K562 (cell line): ENCODE results near the gene RABL6. TPM values are rescaled to one million over a fixed set of nuclear protein-coding genes. Genes with fewer than 3 reads are reported as not detected.
A peak's percentile ranks its signal among the peaks of the same experiment; 100 is the strongest.

Experiments
- CEBPB ChIP-seq: fragments of 450-650 bp; IDR thresholded peaks from 2 replicates; pipeline ENCODE4 v1.6.1; 2016; ENCODE audit warnings: missing genetic modification characterization, missing compliant biosample characterization
- EGR1 ChIP-seq: fragments of 450-650 bp; conservative IDR thresholded peaks from 2 replicates; pipeline ENCODE4 v1.6.1; 2017; ENCODE audit warnings: mild to moderate bottlenecking
- ELF4 ChIP-seq: fragments of 450-650 bp; formaldehyde crosslinking; IDR thresholded peaks from 2 replicates; pipeline ENCODE4 v1.4.0; 2022; ENCODE audit warnings: missing genetic modification characterization
- FOXM1 ChIP-seq, 2 experiments: fragments of 450-650 bp in 1 of 2; sonication (generic) in 1 of 2; formaldehyde crosslinking in 1 of 2; IDR thresholded peaks; 2 replicates each; pipeline versions ENCODE4 v1.6.1 to v1.9.0; 2017 to 2022; ENCODE audit warnings: low read depth in 2 of 2, mild to moderate bottlenecking in 2 of 2, missing genetic modification reagents in 1 of 2, moderate library complexity in 1 of 2
- POLR2AphosphoS5 ChIP-seq: IDR thresholded peaks from 2 replicates; pipeline ENCODE4 v1.6.1; 2011; ENCODE audit warnings: mild to moderate bottlenecking, low read depth, low read length, moderate library complexity; ENCODE audit not compliant: control insufficient read depth, insufficient read depth
- SNRNP70 ChIP-seq: fragments of 200-400 bp; formaldehyde crosslinking; optimal IDR thresholded peaks from 2 replicates; pipeline ENCODE3; 2017; ENCODE audit warnings: low read depth, low read length
- TAL1 ChIP-seq: fragments of 450-650 bp; IDR thresholded peaks from 2 replicates; pipeline ENCODE4 v1.6.1; 2016; ENCODE audit warnings: mild to moderate bottlenecking
- ZNF695 ChIP-seq: fragments of 450-650 bp; formaldehyde crosslinking; IDR thresholded peaks from 2 replicates; pipeline ENCODE4 v1.4.0; 2020; ENCODE audit warnings: mild to moderate bottlenecking, moderate library complexity
- polyA plus RNA-seq, 8 experiments: library from polyadenylated mRNA; depleted of rRNA in 4 of 8; stranded (reverse) in 5 of 8; unstranded in 3 of 8; fragments of >200 nt; fragmentation: Nextera tagmentation in 2 of 8; fragmentation: Illumina TruSeq in 1 of 8; extraction: Ambion mirVana in 2 of 8; extraction: Trizol in 1 of 8; gene quantifications; 2 replicates each; pipeline versions ENCODE4 v1.2.1 to v1.2.3, GENCODE V29; 2011 to 2014; ENCODE audit warnings: inconsistent platforms in 1 of 8, missing spikeins in 1 of 8
- total RNA-seq, 7 experiments: library from RNA; depleted of rRNA in 6 of 7; stranded (reverse); fragments of >200 nt in 6 of 7; fragmentation: Illumina TruSeq in 2 of 7; extraction: Trizol in 2 of 7; gene quantifications; 2 replicates each; pipeline versions ENCODE4 v1.2.1 to v1.2.3, GENCODE V29; 2011 to 2021; ENCODE audit warnings: low replicate concordance in 1 of 7
- TF ChIP-seq, protein P1 (sequence below): fragments of 450-650 bp; IDR thresholded peaks from 2 replicates; pipeline ENCODE4 v1.6.1; 2016; ENCODE audit warnings: mild to moderate bottlenecking, moderate library complexity
- TF ChIP-seq, protein P2 (sequence below): sonication (generic); formaldehyde crosslinking; IDR thresholded peaks from 2 replicates; pipeline ENCODE4 v1.8.1; 2023; ENCODE audit warnings: missing genetic modification reagents, mild to moderate bottlenecking, borderline replicate concordance

RABL6 gene
- total and polyA plus RNA-seq, 9 of the 15 experiments (the other 6 are each of a cell fraction or from before 2014, with no cell fraction given) = 5.6 to 181 (median 84.5) TPM

DNA sequence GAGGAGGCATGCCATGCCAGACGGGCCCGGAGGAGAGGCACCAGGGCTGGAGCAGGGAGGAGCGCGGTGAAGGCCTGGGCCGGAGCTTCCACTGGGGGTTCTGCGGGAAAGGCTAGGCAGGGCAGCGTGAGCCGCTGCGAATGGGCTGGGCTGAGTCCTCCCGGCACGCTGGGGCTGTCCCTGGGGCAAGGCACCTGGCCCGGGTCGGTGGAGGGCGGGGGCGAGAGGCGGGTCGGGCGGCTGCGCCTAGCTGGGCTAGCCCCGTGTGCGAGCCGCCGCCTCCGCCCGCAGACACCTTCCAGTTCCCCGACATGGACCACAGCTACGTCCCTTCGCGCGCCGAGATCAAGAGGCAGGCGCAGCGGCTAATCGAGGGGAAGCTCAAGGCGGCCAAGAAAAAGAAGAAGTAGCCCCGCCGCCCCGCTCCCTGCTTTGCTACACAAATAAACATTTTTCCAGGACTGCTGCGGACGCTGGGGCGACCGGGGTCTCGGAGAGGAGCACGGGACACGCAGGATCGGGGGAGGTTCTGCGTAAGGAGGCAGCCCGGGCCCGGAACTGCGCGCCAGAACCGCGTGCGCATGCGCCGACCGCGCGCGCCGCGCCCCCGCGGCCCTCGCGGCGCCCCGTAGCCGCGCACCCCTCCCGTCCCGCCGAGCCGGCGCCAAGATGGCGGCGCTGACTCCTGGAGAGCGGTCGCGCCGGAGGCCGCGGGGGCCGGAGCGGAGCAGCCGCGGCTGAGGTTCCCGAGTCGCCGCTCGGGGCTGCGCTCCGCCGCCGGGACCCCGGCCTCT, at the start of gene RABL6 (continued):
- TF ChIP-seq, protein P1, sequence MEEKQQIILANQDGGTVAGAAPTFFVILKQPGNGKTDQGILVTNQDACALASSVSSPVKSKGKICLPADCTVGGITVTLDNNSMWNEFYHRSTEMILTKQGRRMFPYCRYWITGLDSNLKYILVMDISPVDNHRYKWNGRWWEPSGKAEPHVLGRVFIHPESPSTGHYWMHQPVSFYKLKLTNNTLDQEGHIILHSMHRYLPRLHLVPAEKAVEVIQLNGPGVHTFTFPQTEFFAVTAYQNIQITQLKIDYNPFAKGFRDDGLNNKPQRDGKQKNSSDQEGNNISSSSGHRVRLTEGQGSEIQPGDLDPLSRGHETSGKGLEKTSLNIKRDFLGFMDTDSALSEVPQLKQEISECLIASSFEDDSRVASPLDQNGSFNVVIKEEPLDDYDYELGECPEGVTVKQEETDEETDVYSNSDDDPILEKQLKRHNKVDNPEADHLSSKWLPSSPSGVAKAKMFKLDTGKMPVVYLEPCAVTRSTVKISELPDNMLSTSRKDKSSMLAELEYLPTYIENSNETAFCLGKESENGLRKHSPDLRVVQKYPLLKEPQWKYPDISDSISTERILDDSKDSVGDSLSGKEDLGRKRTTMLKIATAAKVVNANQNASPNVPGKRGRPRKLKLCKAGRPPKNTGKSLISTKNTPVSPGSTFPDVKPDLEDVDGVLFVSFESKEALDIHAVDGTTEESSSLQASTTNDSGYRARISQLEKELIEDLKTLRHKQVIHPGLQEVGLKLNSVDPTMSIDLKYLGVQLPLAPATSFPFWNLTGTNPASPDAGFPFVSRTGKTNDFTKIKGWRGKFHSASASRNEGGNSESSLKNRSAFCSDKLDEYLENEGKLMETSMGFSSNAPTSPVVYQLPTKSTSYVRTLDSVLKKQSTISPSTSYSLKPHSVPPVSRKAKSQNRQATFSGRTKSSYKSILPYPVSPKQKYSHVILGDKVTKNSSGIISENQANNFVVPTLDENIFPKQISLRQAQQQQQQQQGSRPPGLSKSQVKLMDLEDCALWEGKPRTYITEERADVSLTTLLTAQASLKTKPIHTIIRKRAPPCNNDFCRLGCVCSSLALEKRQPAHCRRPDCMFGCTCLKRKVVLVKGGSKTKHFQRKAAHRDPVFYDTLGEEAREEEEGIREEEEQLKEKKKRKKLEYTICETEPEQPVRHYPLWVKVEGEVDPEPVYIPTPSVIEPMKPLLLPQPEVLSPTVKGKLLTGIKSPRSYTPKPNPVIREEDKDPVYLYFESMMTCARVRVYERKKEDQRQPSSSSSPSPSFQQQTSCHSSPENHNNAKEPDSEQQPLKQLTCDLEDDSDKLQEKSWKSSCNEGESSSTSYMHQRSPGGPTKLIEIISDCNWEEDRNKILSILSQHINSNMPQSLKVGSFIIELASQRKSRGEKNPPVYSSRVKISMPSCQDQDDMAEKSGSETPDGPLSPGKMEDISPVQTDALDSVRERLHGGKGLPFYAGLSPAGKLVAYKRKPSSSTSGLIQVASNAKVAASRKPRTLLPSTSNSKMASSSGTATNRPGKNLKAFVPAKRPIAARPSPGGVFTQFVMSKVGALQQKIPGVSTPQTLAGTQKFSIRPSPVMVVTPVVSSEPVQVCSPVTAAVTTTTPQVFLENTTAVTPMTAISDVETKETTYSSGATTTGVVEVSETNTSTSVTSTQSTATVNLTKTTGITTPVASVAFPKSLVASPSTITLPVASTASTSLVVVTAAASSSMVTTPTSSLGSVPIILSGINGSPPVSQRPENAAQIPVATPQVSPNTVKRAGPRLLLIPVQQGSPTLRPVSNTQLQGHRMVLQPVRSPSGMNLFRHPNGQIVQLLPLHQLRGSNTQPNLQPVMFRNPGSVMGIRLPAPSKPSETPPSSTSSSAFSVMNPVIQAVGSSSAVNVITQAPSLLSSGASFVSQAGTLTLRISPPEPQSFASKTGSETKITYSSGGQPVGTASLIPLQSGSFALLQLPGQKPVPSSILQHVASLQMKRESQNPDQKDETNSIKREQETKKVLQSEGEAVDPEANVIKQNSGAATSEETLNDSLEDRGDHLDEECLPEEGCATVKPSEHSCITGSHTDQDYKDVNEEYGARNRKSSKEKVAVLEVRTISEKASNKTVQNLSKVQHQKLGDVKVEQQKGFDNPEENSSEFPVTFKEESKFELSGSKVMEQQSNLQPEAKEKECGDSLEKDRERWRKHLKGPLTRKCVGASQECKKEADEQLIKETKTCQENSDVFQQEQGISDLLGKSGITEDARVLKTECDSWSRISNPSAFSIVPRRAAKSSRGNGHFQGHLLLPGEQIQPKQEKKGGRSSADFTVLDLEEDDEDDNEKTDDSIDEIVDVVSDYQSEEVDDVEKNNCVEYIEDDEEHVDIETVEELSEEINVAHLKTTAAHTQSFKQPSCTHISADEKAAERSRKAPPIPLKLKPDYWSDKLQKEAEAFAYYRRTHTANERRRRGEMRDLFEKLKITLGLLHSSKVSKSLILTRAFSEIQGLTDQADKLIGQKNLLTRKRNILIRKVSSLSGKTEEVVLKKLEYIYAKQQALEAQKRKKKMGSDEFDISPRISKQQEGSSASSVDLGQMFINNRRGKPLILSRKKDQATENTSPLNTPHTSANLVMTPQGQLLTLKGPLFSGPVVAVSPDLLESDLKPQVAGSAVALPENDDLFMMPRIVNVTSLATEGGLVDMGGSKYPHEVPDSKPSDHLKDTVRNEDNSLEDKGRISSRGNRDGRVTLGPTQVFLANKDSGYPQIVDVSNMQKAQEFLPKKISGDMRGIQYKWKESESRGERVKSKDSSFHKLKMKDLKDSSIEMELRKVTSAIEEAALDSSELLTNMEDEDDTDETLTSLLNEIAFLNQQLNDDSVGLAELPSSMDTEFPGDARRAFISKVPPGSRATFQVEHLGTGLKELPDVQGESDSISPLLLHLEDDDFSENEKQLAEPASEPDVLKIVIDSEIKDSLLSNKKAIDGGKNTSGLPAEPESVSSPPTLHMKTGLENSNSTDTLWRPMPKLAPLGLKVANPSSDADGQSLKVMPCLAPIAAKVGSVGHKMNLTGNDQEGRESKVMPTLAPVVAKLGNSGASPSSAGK = peak; percentile 84
- TF ChIP-seq FOXM1 (IDR thresholded peaks at IDR 0.05; ENCODE audit: low read depth) = no peak
- no peak for TF ChIP-seq FOXM1 (CRISPR knock-in tag; IDR thresholded peaks at IDR 0.05; ENCODE audit: low read depth)
- no peak for TF ChIP-seq ZNF695 (CRISPR knock-in tag)
- peak; percentile 31 for TF ChIP-seq EGR1
- TF ChIP-seq, protein P2, sequence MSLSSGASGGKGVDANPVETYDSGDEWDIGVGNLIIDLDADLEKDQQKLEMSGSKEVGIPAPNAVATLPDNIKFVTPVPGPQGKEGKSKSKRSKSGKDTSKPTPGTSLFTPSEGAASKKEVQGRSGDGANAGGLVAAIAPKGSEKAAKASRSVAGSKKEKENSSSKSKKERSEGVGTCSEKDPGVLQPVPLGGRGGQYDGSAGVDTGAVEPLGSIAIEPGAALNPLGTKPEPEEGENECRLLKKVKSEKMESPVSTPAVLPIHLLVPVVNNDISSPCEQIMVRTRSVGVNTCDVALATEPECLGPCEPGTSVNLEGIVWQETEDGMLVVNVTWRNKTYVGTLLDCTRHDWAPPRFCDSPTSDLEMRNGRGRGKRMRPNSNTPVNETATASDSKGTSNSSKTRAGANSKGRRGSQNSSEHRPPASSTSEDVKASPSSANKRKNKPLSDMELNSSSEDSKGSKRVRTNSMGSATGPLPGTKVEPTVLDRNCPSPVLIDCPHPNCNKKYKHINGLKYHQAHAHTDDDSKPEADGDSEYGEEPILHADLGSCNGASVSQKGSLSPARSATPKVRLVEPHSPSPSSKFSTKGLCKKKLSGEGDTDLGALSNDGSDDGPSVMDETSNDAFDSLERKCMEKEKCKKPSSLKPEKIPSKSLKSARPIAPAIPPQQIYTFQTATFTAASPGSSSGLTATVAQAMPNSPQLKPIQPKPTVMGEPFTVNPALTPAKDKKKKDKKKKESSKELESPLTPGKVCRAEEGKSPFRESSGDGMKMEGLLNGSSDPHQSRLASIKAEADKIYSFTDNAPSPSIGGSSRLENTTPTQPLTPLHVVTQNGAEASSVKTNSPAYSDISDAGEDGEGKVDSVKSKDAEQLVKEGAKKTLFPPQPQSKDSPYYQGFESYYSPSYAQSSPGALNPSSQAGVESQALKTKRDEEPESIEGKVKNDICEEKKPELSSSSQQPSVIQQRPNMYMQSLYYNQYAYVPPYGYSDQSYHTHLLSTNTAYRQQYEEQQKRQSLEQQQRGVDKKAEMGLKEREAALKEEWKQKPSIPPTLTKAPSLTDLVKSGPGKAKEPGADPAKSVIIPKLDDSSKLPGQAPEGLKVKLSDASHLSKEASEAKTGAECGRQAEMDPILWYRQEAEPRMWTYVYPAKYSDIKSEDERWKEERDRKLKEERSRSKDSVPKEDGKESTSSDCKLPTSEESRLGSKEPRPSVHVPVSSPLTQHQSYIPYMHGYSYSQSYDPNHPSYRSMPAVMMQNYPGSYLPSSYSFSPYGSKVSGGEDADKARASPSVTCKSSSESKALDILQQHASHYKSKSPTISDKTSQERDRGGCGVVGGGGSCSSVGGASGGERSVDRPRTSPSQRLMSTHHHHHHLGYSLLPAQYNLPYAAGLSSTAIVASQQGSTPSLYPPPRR = no peak
- TF ChIP-seq ELF4 = no peak
- no peak for TF ChIP-seq CEBPB (tag)
- TF ChIP-seq SNRNP70 = no peak
- TF ChIP-seq TAL1 = no peak
- peak; percentile 69 for TF ChIP-seq POLR2AphosphoS5
